Measurements from ENCODE around the gene SLC22A17. TPM values are rescaled to one million over a fixed set of nuclear protein-coding genes. Genes with fewer than 3 reads are reported as not detected.

SLC22A17 gene
- total and polyA plus RNA-seq, 11 donors, result 7.2 to 14.9 (median 9.8) TPM

DNA sequence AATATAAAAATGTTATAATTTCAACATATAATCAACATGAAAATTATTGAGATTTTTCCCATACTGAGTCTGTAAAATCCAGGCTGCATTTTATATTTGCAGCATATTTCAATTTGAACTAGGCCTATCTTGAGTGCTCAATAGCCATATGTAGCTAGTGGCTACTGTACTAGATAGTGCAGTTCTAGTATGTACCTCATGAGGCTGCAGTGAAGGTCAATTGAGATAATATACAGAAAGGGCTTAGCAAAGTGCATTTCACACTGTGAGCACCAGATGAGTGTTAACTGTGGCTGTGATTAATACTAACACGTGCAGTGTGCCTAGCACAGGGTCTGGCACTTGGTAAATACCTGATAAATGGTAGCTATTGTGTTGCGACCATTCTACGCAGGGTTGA is 5.4 kb upstream of the SLC22A17 start:
- Histone ChIP-seq H3K27me3 (peaks cover 0 to 5% (median 0%) of the 10 kb centered on the region in 9 donors), H3K36me3 (peaks cover 0 to 8% (median 0%) of the 10 kb centered on the region in 9 donors), H3K9me3 (no peaks in the 10 kb centered on the region), H3K4me3 (no peak overlapping the region), H3K27ac (no peak overlapping the region), H3K4me1 (peaks cover 0 to 16% (median 3%) of the 10 kb centered on the region in 12 donors)
- no peak for DNase-seq
- peak in 3 of 4 donors; percentile 45 to 51 (median 49) for ATAC-seq
- intact Hi-C loops (cut with DNase I), result no loop called here
- 64 to 73% (median 68%) methylated on average over 3 of the region's 3 CpGs for WGBS, 4 donors
- TF ChIP-seq, protein P1, sequence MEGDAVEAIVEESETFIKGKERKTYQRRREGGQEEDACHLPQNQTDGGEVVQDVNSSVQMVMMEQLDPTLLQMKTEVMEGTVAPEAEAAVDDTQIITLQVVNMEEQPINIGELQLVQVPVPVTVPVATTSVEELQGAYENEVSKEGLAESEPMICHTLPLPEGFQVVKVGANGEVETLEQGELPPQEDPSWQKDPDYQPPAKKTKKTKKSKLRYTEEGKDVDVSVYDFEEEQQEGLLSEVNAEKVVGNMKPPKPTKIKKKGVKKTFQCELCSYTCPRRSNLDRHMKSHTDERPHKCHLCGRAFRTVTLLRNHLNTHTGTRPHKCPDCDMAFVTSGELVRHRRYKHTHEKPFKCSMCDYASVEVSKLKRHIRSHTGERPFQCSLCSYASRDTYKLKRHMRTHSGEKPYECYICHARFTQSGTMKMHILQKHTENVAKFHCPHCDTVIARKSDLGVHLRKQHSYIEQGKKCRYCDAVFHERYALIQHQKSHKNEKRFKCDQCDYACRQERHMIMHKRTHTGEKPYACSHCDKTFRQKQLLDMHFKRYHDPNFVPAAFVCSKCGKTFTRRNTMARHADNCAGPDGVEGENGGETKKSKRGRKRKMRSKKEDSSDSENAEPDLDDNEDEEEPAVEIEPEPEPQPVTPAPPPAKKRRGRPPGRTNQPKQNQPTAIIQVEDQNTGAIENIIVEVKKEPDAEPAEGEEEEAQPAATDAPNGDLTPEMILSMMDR (IDR thresholded peaks at IDR 0.05), result no peak
- no peak for TF ChIP-seq POLR2A (IDR thresholded peaks at IDR 0.05)

DNA sequence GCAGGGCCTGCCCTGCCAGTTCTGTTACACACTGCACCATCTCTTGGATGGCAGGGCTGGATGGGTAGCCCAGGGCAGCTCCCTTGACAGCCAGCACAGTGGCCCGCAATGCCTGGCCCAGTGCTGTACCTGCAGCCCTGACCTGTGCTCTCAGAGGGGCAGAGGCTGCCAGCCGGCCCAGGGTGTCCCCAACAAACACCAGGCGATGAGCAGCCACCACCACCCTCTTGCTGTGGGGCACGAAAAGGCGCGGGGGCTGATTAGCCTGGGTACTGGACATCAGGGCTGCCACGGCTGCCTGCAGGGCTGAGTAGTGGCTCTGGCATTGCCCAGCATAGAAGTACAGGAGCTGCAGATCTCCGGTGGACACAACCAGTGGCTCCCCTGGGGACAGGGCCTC is 4.6 kb upstream of the SLC22A17 start:
- intact Hi-C loops (cut with DNase I), result no loop called here
- Histone ChIP-seq H3K9me3 (no peaks in the 10 kb centered on the region), H3K27ac (no peak overlapping the region), H3K4me1 (peaks cover 0 to 18% (median 8%) of the 10 kb centered on the region in 12 donors), H3K36me3 (peaks cover 0 to 8% (median 0%) of the 10 kb centered on the region in 9 donors), H3K27me3 (peaks cover 0 to 10% (median 0%) of the 10 kb centered on the region in 9 donors), H3K4me3 (no peak overlapping the region)
- DNase-seq, result no peak
- TF ChIP-seq POLR2A (IDR thresholded peaks at IDR 0.05), result no peak
- TF ChIP-seq, protein P1 (IDR thresholded peaks at IDR 0.05), result no peak
- 61 to 87% (median 82%) methylated on average over 2 to 8 of the region's 8 CpGs for WGBS, 4 donors
- ATAC-seq, result no peak

DNA sequence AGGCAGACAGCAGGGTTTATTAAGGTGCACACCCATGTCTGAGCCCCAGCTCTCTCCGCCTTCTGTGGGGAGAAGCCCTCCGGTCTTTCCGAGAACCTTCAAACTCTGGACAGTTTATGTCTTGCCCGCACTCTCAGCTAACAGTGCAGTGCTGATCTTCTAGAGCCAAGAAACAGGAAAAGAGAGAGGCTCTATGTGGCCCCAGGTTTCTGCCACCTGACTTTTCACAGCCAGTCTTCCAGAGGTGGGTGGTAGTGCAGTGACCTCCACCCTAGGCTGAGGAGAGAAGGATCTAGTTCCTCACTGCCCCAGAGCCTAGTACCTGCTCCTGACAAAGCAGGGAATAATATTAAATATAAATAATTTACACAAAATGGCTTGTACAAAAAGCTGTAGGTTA is 4.0 kb upstream of the SLC22A17 start:
- no peak overlapping the region for H3K27ac ChIP-seq
- ATAC-seq (no peak), DNase-seq (no peak)
- H3K27me3 ChIP-seq, result peaks cover 0 to 16% (median 0%) of the 10 kb centered on the region in 9 donors
- TF ChIP-seq, protein P1 (IDR thresholded peaks at IDR 0.05), result no peak
- no peak for TF ChIP-seq POLR2A (IDR thresholded peaks at IDR 0.05)
- no peaks in the 10 kb centered on the region for H3K9me3 ChIP-seq
- intact Hi-C loops (cut with DNase I), result no loop called here
- 90 to 98% (median 96%) methylated on average over 4 of the region's 4 CpGs for WGBS, 4 donors
- peaks cover 0 to 8% (median 0%) of the 10 kb centered on the region in 9 donors for H3K36me3 ChIP-seq
- H3K4me3 ChIP-seq, result no peak overlapping the region
- peaks cover 4 to 21% (median 13%) of the 10 kb centered on the region in 12 donors for H3K4me1 ChIP-seq

GRCh38 chr14:23355871-23356435 is 3.3 kb upstream of the SLC22A17 start:
- Histone ChIP-seq H3K27me3 (peaks cover 0 to 21% (median 0%) of the 10 kb centered on the region in 9 donors), H3K4me3 (no peak overlapping the region), H3K9me3 (no peaks in the 10 kb centered on the region), H3K36me3 (peaks cover 0 to 8% (median 0%) of the 10 kb centered on the region in 9 donors), H3K27ac (no peak overlapping the region), H3K4me1 (peaks cover 4 to 22% (median 14%) of the 10 kb centered on the region in 12 donors)
- no peak for TF ChIP-seq POLR2A (IDR thresholded peaks at IDR 0.05)
- TF ChIP-seq, protein P1 (IDR thresholded peaks at IDR 0.05), result no peak
- ATAC-seq (no peak), DNase-seq (no peak)
- WGBS, 4 donors, result 74 to 91% (median 88%) methylated on average over 6 of the region's 6 CpGs
- intact Hi-C loops (cut with DNase I), result no loop called here

Data from heart left ventricle (tissue), 16 donors.